Pancreas (tissue), 10 donors: Measurements from ENCODE around the gene ENO2. TPM values are rescaled to one million over a fixed set of nuclear protein-coding genes. Genes with fewer than 3 reads are reported as not detected.

Experiments used
- ATAC-seq, 4 donors: fragments of 200-7000 bp; cut with Tn5 transposase; one replicate each; pipeline versions ENCODE4 v1.8.0 to v1.9.1; 2020; ENCODE audit warnings: mild to moderate bottlenecking in 4 of 4, moderate library complexity in 4 of 4
- DNase-seq, 6 donors: peaks; one replicate each; pipeline ENCODE4 v3.0.0-alpha.2; 2020
- FAIRE-seq: peaks from 2 replicates; lab custom pipeline; 2012; peaks lifted over from hg19 to GRCh38; lab: Jason Lieb, UNC
- H3K27ac ChIP-seq, 4 donors: fragments of 200-600 bp; sonication (generic); 1 replicate in 3 of 4; 2 replicates in 1 of 4; pipeline versions ENCODE4 v1.5.0 to v1.8.0; 2020
- H3K27me3 ChIP-seq, 4 donors: fragments of 200-600 bp; one replicate each; pipeline ENCODE4 v1.8.0; 2021
- H3K36me3 ChIP-seq, 3 donors: fragments of 200-600 bp; sonication (generic) in 1 of 3; one replicate each; pipeline versions ENCODE4 v1.5.0 to v1.8.0; 2020 to 2021
- H3K4me1 ChIP-seq, 3 donors: fragments of 200-600 bp; one replicate each; pipeline ENCODE4 v1.8.0; 2021
- H3K4me3 ChIP-seq, 4 donors: fragments of 200-600 bp; sonication (generic) in 2 of 4; one replicate each; pipeline versions ENCODE4 v1.5.0 to v1.8.0; 2020 to 2021
- H3K9me3 ChIP-seq, 4 donors: fragments of 200-600 bp; one replicate each; pipeline ENCODE4 v1.8.0; 2021
- WGBS, 2 donors: extraction: QIAGEN DNeasy Blood & Tissue Kit; methylation state at CpG; one replicate each; pipeline ENCODE4 v1.1.7; 2013; 5-methylcytosine and 5-hydroxymethylcytosine counted together
- intact Hi-C, 3 donors: fragments of 100-400 bp; cut with DNase I; formaldehyde crosslinking; loops; one replicate each; pipeline versions ENCODE4 v1.11.1 to v1.14.2; 2022
- polyA plus RNA-seq, 2 donors: library from polyadenylated mRNA; stranded (reverse); fragments of 200-250 nt; gene quantifications; one replicate each; pipeline ENCODE4 v1.2.3, GENCODE V29; 2013
- total RNA-seq, 6 donors: library from RNA; stranded (reverse); fragmentation: NEBNext Ultra II Directional in 4 of 6; extraction: Animal tissue kit (Norgen Biotek cat#: 25700) in 4 of 6; gene quantifications; one replicate each; pipeline versions ENCODE4 v1.2.1 to v1.2.4, GENCODE V29; 2021 to 2023
- TF ChIP-seq, protein P1 (sequence below), 4 donors: fragments of 200-600 bp; sonication (generic) in 3 of 4; IDR thresholded peaks; one replicate each; pipeline versions ENCODE4 v1.5.0 to v1.8.0; 2021; ENCODE audit warnings: antibody characterized with exemption in 4 of 4
- donor health status: healthy with polysubstance abuse.
- donor health status: DM: no; HTN: no; CAD: no; lungs with moderate emphysema.
- donor health status: DM: no; HTN: no; CAD: no.
- donor health status: control.
- donor health status: control.
- donor health status: Bipolar disorder and iron deficiency.
- donor health status: DM: yes; HTN: yes; CAD: no.
- donor health status: DM: no; HTN: no; CAD: no.
- donor health status: DM: no; HTN: no; CAD: no.
- donor health status: DM: yes; HTN: yes; CAD: no.

Gene ENO2
- total and polyA plus RNA-seq, 8 donors, result 2.3 to 53.6 (median 6.6) TPM

DNA sequence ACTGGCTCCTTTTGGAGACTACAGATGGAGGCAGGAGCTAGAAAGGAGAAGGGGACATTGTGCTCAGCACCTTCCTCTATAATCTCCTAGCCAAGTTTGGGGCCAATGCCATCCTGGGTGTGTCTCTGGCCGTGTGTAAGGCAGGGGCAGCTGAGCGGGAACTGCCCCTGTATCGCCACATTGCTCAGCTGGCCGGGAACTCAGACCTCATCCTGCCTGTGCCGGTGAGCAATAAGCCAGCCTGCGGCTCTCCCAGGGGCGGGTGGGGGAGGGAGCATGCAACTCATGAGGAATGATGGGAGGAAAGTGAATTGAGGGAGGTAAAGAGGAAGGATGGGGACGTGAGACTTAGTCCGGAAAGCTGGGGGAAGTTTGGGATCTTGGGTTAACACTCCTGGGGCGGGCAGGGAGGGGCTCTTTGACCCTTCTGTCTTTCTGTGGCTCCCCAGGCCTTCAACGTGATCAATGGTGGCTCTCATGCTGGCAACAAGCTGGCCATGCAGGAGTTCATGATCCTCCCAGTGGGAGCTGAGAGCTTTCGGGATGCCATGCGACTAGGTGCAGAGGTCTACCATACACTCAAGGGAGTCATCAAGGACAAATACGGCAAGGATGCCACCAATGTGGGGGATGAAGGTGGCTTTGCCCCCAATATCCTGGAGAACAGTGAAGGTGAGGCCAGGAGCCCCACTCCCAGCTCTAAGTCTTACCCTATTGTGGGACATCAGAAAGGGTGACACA lies 3.3 kb downstream of the ENO2 start:
- no peaks in the 10 kb centered on the region for H3K27me3 ChIP-seq
- DNase-seq (peak in 2 of 6 donors; percentile 9 to 39), FAIRE-seq (no peak), ATAC-seq (no peak)
- intact Hi-C loops, result no loop called here
- H3K4me1 ChIP-seq, result peaks cover 0 to 4% (median 0%) of the 10 kb centered on the region in 3 donors
- TF ChIP-seq, protein P1, sequence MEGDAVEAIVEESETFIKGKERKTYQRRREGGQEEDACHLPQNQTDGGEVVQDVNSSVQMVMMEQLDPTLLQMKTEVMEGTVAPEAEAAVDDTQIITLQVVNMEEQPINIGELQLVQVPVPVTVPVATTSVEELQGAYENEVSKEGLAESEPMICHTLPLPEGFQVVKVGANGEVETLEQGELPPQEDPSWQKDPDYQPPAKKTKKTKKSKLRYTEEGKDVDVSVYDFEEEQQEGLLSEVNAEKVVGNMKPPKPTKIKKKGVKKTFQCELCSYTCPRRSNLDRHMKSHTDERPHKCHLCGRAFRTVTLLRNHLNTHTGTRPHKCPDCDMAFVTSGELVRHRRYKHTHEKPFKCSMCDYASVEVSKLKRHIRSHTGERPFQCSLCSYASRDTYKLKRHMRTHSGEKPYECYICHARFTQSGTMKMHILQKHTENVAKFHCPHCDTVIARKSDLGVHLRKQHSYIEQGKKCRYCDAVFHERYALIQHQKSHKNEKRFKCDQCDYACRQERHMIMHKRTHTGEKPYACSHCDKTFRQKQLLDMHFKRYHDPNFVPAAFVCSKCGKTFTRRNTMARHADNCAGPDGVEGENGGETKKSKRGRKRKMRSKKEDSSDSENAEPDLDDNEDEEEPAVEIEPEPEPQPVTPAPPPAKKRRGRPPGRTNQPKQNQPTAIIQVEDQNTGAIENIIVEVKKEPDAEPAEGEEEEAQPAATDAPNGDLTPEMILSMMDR (IDR thresholded peaks at IDR 0.05), result no peak
- no peak overlapping the region for H3K27ac ChIP-seq
- H3K9me3 ChIP-seq, result no peaks in the 10 kb centered on the region
- H3K36me3 ChIP-seq, result no peaks in the 10 kb centered on the region
- 68 to 79% methylated on average over 14 of the region's 14 CpGs for WGBS, 2 donors
- no peak overlapping the region for H3K4me3 ChIP-seq

DNA sequence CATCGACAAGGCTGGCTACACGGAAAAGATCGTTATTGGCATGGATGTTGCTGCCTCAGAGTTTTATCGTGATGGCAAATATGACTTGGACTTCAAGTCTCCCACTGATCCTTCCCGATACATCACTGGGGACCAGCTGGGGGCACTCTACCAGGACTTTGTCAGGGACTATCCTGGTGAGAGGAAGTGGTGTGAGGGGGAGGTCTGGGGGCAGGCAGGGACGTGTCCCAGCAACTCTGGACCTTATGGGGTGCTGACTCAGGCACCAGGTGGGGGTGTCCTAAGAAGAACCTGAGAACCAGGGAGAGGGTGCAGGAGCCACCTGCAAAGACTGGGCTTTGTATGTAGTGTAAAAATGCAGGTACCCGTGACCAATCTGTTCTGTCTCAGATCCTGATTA lies 5.2 kb downstream of the ENO2 start:
- H3K9me3 ChIP-seq, result no peaks in the 10 kb centered on the region
- no peak for FAIRE-seq
- no peak for ATAC-seq

DNA sequence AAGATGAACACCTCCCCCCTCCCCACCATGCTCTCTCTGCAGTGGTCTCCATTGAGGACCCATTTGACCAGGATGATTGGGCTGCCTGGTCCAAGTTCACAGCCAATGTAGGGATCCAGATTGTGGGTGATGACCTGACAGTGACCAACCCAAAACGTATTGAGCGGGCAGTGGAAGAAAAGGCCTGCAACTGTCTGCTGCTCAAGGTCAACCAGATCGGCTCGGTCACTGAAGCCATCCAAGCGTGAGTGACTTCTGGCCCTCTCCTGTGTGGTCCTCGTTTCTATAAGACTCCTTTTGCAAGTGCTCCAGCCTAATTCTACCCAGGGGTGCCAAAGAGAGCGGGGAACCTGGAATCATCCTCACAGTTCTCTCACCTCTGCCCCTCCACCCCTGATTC lies 7.2 kb downstream of the ENO2 start:
- no peak for FAIRE-seq
- Histone ChIP-seq H3K4me1 (peaks cover 3 to 19% (median 9%) of the 10 kb centered on the region in 3 donors), H3K36me3 (no peaks in the 10 kb centered on the region), H3K27me3 (no peaks in the 10 kb centered on the region), H3K27ac (no peak overlapping the region), H3K4me3 (no peak overlapping the region), H3K9me3 (no peaks in the 10 kb centered on the region)
- 42 to 49% methylated on average over 7 of the region's 7 CpGs for WGBS, 2 donors
- no peak for ATAC-seq
- intact Hi-C loops, result loop anchor here in 1 of 3 donors (10.0 kb wide), 1 partner anchor 173 kb away; the partner anchor contains the start of gene C1R
- TF ChIP-seq, protein P1 (IDR thresholded peaks at IDR 0.05), result no peak
- DNase-seq, result peak in 1 of 6 donors; percentile 6

More for the DNA sequence above, 5.2 kb downstream of the ENO2 start:
- no peaks in the 10 kb centered on the region for H3K36me3 ChIP-seq
- peak in 2 of 6 donors; percentile 9 to 24 for DNase-seq
- H3K27me3 ChIP-seq, result no peaks in the 10 kb centered on the region
- H3K27ac ChIP-seq, result no peak overlapping the region
- intact Hi-C loops, result no loop called here
- no peak overlapping the region for H3K4me3 ChIP-seq
- WGBS, 2 donors, result 49 to 56% methylated on average over 7 of the region's 7 CpGs
- TF ChIP-seq, protein P1 (IDR thresholded peaks at IDR 0.05), result no peak
- peaks cover 1 to 2% (median 2%) of the 10 kb centered on the region in 3 donors for H3K4me1 ChIP-seq

DNA sequence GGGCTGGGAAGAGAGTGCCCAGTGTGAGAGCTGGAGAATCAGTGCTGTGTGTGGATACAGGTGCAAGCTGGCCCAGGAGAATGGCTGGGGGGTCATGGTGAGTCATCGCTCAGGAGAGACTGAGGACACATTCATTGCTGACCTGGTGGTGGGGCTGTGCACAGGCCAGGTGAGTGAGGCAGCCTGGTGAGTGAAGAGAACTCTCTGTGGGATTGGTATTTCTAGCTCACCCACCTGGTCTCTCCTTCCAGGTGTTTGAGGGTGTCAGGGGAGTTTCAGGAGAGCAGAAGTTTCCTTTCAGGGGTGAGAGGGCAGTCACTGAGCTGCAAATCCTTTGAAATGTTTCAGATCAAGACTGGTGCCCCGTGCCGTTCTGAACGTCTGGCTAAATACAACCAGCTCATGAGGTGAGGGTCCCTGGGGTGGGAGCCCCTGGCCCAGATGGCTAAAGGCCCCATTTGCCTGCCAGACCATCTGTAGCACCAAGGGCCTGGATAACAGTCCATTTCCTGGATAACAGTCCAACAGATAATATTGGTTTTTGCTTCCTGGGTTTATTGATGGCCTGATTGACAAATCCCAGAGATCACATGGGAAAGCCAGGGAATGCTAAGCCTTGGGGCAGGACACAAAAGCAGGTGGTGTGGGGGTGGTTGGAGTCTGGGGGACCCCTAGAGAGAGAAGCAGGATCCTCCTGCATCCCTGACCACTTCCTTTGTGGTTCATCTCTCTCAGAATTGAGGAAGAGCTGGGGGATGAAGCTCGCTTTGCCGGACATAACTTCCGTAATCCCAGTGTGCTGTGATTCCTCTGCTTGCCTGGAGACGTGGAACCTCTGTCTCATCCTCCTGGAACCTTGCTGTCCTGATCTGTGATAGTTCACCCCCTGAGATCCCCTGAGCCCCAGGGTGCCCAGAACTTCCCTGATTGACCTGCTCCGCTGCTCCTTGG lies 7.9 kb downstream of the ENO2 start:
- FAIRE-seq (no peak), ATAC-seq (no peak), DNase-seq (peak in 1 of 6 donors; percentile 23)
- H3K36me3 ChIP-seq, result no peaks in the 10 kb centered on the region
- 60 to 75% methylated on average over 9 of the region's 9 CpGs for WGBS, 2 donors
- peaks cover 3 to 24% (median 9%) of the 10 kb centered on the region in 3 donors for H3K4me1 ChIP-seq
- H3K27me3 ChIP-seq, result no peaks in the 10 kb centered on the region
- H3K4me3 ChIP-seq, result no peak overlapping the region
- intact Hi-C loops, result loop anchor here in 1 of 3 donors (10.0 kb wide), 1 partner anchor 173 kb away; the partner anchor contains the start of gene C1R
- TF ChIP-seq, protein P1 (IDR thresholded peaks at IDR 0.05), result no peak
- no peak overlapping the region for H3K27ac ChIP-seq
- no peaks in the 10 kb centered on the region for H3K9me3 ChIP-seq
